ENCODE data around the gene EP400.

DNA sequence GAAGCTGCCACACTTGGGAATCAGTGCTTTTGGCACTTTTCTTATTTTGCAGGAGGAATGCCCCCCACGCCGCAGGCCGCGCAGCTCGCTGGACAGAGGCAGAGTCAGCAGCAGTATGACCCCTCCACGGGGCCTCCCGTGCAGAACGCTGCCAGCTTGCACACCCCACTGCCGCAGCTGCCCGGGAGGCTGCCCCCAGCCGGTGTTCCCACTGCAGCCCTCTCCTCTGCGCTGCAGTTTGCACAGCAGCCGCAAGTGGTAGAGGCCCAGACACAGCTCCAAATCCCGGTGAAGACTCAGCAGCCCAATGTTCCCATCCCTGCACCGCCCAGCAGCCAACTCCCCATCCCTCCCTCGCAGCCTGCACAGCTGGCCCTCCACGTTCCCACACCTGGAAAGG is 32.3 kb downstream of the EP400 start:
- TF ChIP-seq CTCF (conservative IDR thresholded peaks at IDR 0.05): no peak
- no peak for TF ChIP-seq ZFX (IDR thresholded peaks at IDR 0.05)
